Right lobe of liver (tissue), 6 donors: ENCODE results near the gene MRRF. TPM values are rescaled to one million over a fixed set of nuclear protein-coding genes. Genes with fewer than 3 reads are reported as not detected.

Experiments
- ATAC-seq, 4 donors: fragments of 200-7000 bp; cut with Tn5 transposase; one replicate each; pipeline ENCODE4 v1.9.1; 2020; ENCODE audit warnings: mild to moderate bottlenecking in 4 of 4, moderate library complexity in 4 of 4
- DNase-seq, 3 donors: peaks; one replicate each; pipeline ENCODE4 v3.0.0-alpha.2; 2020
- H3K27ac ChIP-seq, 3 donors: fragments of 200-600 bp; one replicate each; pipeline ENCODE4 v1.8.0; 2022
- H3K27me3 ChIP-seq, 2 donors: fragments of 200-600 bp; one replicate each; pipeline ENCODE4 v1.8.0; 2022
- H3K36me3 ChIP-seq, 4 donors: fragments of 200-600 bp; sonication (generic) in 1 of 4; one replicate each; pipeline versions ENCODE4 v1.5.1 to v1.8.0; 2017 to 2022; ENCODE audit warnings: control low read depth in 1 of 4
- H3K4me1 ChIP-seq, 4 donors: fragments of 200-600 bp; sonication (generic) in 1 of 4; one replicate each; pipeline versions ENCODE4 v1.5.1 to v1.8.0; 2017 to 2022; ENCODE audit warnings: control low read depth in 1 of 4
- H3K4me3 ChIP-seq, 3 donors: fragments of 200-600 bp; one replicate each; pipeline ENCODE4 v1.8.0; 2022
- H3K9me3 ChIP-seq, 4 donors: fragments of 200-600 bp; sonication (generic) in 1 of 4; one replicate each; pipeline versions ENCODE4 v1.5.1 to v1.8.0; 2017 to 2022; ENCODE audit warnings: control low read depth in 1 of 4
- POLR2A ChIP-seq: fragments of 450-650 bp; IDR thresholded peaks from one replicate; pipeline ENCODE4 v1.6.1; 2017; ENCODE audit warnings: antibody characterized with exemption, mild to moderate bottlenecking
- WGBS: methylation state at CpG from one replicate; pipeline ENCODE4 v1.1.6; 2018; ENCODE audit warnings: low coverage, low lambda C conversion rate; ENCODE audit not compliant: insufficient coverage; ENCODE audit errors: missing lambda C conversion rate; 5-methylcytosine and 5-hydroxymethylcytosine counted together
- intact Hi-C, 2 donors: fragments of 100-400 bp; cut with DNase I; formaldehyde crosslinking; loops; one replicate each; pipeline versions ENCODE4 v1.11.2 to v1.14.1; 2022
- long read RNA-seq: library from polyadenylated mRNA; unstranded; transcript quantifications from one replicate; pipeline ENCODE4 v2.0.0, GENCODE V29; 2019
- total RNA-seq, 6 experiments: library from RNA; depleted of rRNA in 2 of 6; stranded (reverse); fragments of >200 nt in 2 of 6; fragmentation: NEBNext Ultra II Directional in 3 of 6; extraction: Animal tissue kit (Norgen Biotek cat#: 25700) in 3 of 6; gene quantifications; one replicate each; pipeline versions ENCODE4 v1.1.0 to v1.2.4, GENCODE V29; 2016 to 2023
- TF ChIP-seq, protein P1 (sequence below), 4 donors: fragments of 200-600 bp in 3 of 4; fragments of 450-650 bp in 1 of 4; IDR thresholded peaks; one replicate each; pipeline versions ENCODE4 v1.5.1 to v1.8.0; 2016 to 2022; ENCODE audit warnings: antibody characterized with exemption in 4 of 4, mild to moderate bottlenecking in 2 of 4
- donor health status: DM: no; HTN: yes; CAD: no.
- donor health status: DM: no; HTN: no; CAD: no.
- donor health status: DM: no; HTN: no; CAD: no.
- donor health status: DM: no; HTN: yes; CAD: no.
- donor health status: DM: no; HTN: yes; CAD: no.

The MRRF gene, protein sequence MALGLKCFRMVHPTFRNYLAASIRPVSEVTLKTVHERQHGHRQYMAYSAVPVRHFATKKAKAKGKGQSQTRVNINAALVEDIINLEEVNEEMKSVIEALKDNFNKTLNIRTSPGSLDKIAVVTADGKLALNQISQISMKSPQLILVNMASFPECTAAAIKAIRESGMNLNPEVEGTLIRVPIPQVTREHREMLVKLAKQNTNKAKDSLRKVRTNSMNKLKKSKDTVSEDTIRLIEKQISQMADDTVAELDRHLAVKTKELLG
- 10 to 100 TPM; 17.4 to 34.0 (median 22.6) TPM for total RNA-seq
- long read RNA-seq, full-length matches to known transcripts, result 1 of 3 reads
- long read RNA-seq, partial matches to known transcripts, result 1 of 3 reads
- long read RNA-seq, other reads (novel, unspliced or antisense), result 1 of 3 reads

DNA sequence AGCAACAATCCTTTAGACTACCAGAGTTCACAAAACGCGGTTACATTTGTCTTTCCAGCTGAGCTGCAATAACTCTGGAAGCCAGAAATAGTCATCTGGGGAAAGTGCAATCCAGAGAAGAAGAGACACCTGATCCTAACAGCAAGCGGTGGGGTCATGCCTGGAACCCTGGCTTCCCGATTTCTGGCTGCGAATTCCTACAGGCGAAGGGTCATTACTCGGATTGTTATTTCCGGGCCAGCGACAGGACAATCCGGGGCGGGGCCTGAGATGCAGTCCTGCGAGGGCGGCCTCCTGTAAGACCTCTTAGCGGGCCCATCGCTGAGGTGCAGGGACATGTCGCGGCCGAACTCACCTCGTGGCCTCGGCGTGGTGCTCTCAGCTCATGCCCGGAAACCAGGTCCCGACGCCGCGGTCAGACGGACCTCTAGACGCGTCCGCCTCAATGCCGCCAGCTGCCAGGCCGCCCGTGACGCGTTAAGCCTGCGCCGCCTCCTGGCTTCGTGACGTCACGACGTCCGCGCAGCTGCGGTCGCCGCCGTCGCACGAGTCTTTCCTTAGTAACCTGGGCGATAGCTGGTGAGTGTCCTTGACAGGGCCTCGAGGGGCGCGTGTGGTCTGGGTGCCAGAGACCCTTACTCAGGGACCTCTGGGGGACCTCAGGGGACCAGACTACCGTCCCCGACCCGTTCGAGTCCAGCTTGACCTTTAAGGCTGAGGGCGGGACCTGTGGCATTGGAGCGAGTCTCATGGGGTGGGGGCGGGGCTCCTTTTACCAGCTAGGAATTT is at the start of gene MRRF, which contains the start of gene RBM18:
MRRF (plus strand) TSS at position 523 of the 789 bp plus-strand sequence. CDS start 6,010 bp downstream, outside the sequence.
RBM18 (minus strand) TSS at position 481 of the 789 bp plus-strand sequence. CDS start 3,348 bp downstream, outside the sequence.
- DNase-seq, result peak; percentile 92 to 94 (median 93)
- Histone ChIP-seq H3K36me3 (peaks cover 0 to 13% (median 6%) of the 10 kb centered on the region in 4 donors), H3K4me3 (peak within 1 kb of the TSS; percentile 42 to 84 (median 74)), H3K4me1 (peaks cover 0 to 32% (median 9%) of the 10 kb centered on the region in 4 donors), H3K27me3 (no peaks in the 10 kb centered on the region), H3K27ac (peak within 1 kb of the TSS; percentile 88 to 95 (median 92)), H3K9me3 (no peaks in the 10 kb centered on the region)
- 0% methylated on average over 12 of the region's 60 CpGs for WGBS
- ATAC-seq, result peak; percentile 89 to 92 (median 91)
- TF ChIP-seq, protein P1, sequence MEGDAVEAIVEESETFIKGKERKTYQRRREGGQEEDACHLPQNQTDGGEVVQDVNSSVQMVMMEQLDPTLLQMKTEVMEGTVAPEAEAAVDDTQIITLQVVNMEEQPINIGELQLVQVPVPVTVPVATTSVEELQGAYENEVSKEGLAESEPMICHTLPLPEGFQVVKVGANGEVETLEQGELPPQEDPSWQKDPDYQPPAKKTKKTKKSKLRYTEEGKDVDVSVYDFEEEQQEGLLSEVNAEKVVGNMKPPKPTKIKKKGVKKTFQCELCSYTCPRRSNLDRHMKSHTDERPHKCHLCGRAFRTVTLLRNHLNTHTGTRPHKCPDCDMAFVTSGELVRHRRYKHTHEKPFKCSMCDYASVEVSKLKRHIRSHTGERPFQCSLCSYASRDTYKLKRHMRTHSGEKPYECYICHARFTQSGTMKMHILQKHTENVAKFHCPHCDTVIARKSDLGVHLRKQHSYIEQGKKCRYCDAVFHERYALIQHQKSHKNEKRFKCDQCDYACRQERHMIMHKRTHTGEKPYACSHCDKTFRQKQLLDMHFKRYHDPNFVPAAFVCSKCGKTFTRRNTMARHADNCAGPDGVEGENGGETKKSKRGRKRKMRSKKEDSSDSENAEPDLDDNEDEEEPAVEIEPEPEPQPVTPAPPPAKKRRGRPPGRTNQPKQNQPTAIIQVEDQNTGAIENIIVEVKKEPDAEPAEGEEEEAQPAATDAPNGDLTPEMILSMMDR (IDR thresholded peaks at IDR 0.05), result no peak
- peak; percentile 57 for TF ChIP-seq POLR2A
- intact Hi-C loops, result loop anchor here in 1 of 2 donors (10.0 kb wide), 1 partner anchor 80 kb away; no protein-coding TSS in a partner anchor

DNA sequence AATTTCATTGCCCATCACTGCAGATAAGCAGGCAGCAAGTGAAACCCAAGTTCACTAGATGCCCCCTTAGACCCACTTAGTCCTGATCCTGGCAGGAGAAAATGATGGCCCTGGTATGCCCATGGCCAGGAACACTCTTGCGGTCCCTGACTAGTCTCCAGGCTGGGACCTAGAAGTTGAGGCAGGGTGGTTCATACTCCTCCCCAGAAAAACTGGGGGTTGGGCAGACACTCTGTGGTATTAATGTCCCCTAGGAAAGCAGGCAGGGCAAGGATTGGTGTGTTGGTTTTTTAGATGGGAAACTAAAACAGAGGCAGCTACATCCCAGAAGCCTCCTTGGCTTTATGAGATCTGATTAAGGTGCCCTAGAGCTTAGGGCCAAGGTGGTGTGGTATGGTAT is 49.0 kb upstream of the MRRF start:
- H3K27me3 ChIP-seq, result peaks cover 8 to 32% of the 10 kb centered on the region in 2 donors
- H3K4me3 ChIP-seq, result no peak overlapping the region
- TF ChIP-seq, protein P1 (IDR thresholded peaks at IDR 0.05), result no peak
- no peak for TF ChIP-seq POLR2A
- DNase-seq (no peak), ATAC-seq (no peak)
- no peaks in the 10 kb centered on the region for H3K36me3 ChIP-seq
- no CpG with 5 or more reads among the region's 1 CpG for WGBS
- intact Hi-C loops, result no loop called here
- peaks cover 0 to 12% (median 0%) of the 10 kb centered on the region in 4 donors for H3K4me1 ChIP-seq
- H3K27ac ChIP-seq, result no peak overlapping the region
- no peaks in the 10 kb centered on the region for H3K9me3 ChIP-seq

DNA sequence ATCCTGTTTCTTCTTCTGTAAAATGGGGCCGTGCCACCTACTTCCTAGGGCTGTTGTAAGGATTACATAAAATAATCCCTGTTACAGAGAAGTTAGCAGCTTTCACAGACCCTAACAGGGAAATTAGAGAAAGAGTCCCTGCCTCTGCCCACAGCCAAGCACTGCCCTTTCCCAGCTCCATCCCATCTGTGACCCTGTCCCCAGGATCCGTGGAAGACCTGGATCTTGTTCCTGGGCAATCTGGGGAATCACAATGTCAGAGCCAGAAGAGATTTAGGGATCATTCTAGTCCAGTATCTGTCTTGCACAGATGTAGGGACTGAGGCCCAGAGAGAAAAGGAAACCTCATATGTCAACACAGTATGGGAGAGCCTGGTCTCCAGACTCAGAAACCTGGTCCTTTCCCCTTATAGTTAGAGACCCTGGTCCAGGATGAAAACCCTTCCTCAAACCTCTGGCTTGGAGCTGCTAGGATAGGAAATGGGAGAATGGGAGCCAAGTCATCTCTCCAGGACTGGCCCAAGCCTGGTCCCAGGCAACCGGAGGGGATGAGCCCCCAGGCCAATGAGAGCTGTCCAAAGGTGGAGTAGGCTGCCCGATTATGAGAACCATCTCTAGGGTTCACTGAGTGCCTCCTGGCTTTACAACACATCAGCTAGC is 48.4 kb upstream of the MRRF start:
- no peak overlapping the region for H3K4me3 ChIP-seq
- H3K27me3 ChIP-seq, result peaks cover 13 to 38% of the 10 kb centered on the region in 2 donors
- intact Hi-C loops, result no loop called here
- DNase-seq (no peak), ATAC-seq (no peak)
- peaks cover 0 to 12% (median 0%) of the 10 kb centered on the region in 4 donors for H3K4me1 ChIP-seq
- no peaks in the 10 kb centered on the region for H3K9me3 ChIP-seq
- 58% methylated on average over 2 of the region's 4 CpGs for WGBS
- no peak for TF ChIP-seq POLR2A
- TF ChIP-seq, protein P1 (IDR thresholded peaks at IDR 0.05), result no peak
- no peaks in the 10 kb centered on the region for H3K36me3 ChIP-seq
- no peak overlapping the region for H3K27ac ChIP-seq

DNA sequence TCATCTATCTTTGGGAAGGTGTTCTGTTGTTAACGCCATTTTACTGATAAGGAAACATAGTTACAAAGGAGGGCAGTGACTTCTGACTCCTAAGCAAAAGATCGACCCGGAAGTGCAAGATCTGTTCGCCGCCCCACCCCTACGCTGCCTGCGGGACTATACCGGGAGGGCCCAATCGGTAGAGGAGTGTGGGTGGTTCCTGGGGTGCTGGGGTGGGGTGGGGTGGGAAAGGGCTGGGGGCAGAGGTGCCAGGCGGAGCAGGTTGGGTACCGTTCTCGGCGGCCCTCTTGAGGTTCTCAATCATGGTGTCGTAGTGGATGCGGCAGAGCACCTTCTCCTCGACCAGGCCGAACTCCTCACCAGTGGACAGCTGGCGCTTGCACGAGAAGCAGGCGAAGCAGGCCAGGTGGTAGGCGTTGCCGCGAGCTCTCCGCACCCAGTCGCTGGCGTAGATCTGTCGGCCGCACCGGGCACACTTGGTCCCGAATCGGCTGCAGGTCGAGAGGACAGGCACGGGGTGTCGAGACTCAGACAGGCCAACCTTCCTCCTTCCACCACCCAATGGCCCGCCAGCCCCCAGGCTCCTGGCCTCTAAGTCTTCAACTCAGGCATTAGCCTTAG is 47.8 kb upstream of the MRRF start:
- Histone ChIP-seq H3K4me1 (peaks cover 0 to 12% (median 0%) of the 10 kb centered on the region in 4 donors), H3K9me3 (no peaks in the 10 kb centered on the region), H3K36me3 (no peaks in the 10 kb centered on the region), H3K4me3 (no peak overlapping the region), H3K27ac (no peak overlapping the region), H3K27me3 (peaks cover 14 to 44% of the 10 kb centered on the region in 2 donors)
- DNase-seq, result no peak
- TF ChIP-seq, protein P1 (IDR thresholded peaks at IDR 0.05), result no peak
- TF ChIP-seq POLR2A, result no peak
- ATAC-seq, result no peak
- WGBS, result 39% methylated on average over 8 of the region's 35 CpGs
- intact Hi-C loops, result no loop called here
